Cerebellar cortex (tissue), 1 donor: ENCODE data around the gene PGAP6.
"Not testable (repeated sequence)": the region's sequence is repeated elsewhere in the genome, so short reads cannot be mapped to it uniquely, and the experiment has no call there.

Source experiments
- DNase-seq: peaks from one replicate; pipeline ENCODE4 v3.0.0-alpha.2; 2015; ENCODE audit warnings: low spot score

PGAP6 gene

DNA sequence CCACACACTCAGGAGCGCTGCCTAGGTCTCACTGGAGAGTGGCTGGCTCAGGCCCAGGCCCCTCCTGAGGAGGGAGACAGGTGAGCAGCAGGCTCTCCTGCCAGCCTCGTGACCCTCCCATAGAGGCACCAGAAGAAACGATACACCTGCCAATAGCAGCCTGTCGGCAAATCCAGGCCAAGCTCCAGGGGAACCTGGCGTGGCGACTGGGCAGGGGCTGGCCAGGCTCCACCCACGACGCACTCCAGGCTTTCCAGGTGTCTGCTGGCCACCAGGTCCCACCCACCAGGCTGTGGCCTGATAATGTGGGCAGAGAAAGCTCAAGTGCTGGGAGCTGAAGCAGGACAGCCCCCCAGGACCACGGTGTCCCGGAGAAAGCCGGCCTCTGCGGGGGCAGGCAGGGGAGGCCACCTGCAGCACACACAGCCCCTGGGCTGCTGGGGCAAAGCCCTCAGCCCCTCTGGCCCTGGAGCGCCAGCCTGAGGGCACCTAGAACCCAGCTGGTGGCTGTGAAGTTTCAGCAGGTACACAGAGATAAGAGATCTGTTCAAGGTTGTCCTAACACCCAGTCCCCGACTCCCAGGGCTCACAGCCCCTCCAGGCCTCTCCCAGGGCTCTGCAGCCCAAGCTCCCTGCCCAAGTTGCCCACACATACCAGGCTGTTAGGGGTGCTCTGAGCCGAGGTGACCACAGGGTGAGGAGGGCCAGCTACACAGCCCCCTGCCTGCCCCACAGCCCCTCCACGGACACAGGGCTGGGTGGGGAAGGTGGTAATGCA, 2.4 kb downstream of the PGAP6 start:
- peak; percentile 88 for DNase-seq

DNA sequence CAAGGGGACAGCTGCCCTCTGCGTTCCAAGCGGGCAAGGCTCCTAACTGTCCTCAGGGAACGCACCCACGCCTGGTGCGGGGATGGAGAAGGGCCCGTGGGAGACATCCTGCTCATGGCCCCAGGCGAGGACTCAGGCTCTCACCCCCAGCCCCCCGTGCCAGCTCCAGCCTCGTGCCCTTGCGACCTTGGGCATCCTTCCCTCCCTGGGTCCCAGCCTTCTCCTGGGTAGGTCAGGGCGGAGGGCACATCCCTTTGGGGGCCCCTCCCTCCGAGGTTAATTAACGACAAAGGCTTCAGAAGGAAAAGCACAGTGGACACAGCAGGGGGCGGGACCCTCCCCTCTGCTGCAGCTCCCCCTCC, 3.0 kb downstream of the PGAP6 start:
- no peak for DNase-seq

DNA sequence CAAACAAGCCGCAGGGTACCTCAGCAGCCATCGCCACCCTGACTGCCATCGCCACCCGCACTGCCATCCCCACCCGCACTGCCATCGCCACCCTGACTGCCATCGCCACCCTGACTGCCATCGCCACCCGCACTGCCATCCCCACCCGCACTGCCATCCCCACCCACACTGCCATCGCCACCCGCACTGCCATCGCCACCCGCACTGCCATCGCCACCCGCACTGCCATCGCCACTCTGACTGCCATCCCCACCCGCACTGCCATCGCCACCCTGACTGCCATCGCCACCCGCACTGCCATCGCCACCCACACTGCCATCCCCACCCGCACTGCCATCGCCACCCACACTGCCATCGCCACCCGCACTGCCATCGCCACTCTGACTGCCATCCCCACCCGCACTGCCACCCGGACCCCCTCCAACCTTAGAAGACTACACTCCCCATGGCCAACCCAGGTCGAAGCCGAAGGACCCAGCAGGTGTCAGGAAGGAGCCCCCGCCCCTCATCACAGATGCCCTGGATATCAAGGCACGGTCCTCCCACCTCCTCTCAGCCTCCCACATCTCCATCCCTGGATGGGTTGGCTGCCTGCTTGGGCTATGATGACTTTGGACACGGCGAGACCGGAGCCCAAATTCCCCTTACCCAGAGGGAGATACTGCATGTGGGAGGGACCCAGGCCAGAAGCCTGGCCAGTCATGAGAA, 3.5 kb downstream of the PGAP6 start:
- DNase-seq: not testable (repeated sequence)

DNA sequence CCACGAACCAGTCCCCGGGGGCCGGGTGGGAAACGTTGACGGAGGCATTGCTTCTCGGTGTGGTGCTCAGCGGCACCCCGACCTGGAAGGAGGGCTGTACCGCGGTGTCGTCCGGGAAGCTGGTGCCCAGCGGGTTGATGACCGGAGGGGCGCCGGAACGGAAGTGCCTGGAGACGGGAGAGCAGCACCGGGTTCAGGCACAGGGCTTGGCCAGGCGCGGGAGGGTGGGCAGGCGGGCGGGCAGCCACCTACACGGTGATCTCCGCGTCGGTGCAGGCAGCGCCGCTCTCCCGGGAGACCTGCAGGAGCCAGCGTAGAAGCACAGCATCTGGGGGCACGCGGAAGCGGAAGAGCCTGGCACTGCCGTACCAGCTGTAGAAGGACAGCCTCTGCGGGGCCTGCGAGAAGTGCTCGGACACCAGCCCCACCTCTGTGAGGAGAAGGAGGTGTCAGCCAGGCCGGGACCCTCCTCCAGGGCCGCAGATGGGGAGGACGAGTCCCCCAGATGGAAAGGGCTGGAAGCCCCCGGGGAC, 4.3 kb downstream of the PGAP6 start:
- no peak for DNase-seq

DNA sequence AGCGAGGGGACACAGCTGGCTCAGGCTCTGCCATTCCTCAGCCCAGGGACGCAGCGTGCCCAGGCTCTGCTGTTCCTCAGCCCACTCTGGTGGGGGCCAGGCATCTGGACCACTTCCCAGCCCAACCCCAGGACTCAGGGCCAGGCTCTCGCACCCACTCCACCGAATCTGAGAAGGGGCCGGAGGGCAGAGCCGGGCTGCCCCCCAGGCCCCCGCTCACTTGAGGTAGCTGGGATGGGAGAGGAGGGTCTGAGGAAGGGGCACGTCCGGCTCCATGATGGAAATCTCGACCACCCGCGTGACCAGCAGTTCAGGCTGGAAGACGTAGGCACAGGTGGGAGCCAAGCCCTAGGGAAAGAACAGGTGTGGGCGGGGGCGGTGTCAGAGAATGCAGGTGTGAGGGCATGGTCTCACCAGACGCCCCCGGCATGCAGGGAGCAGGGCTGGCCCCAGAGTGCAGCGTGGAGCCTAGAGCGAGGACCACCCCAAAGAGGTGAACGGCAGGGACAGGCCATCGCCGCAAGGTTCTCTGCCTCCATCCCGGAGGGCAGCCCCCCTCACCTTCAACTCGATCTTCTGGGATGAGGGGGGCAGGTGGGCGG, 4.9 kb downstream of the PGAP6 start:
- no peak for DNase-seq

DNA sequence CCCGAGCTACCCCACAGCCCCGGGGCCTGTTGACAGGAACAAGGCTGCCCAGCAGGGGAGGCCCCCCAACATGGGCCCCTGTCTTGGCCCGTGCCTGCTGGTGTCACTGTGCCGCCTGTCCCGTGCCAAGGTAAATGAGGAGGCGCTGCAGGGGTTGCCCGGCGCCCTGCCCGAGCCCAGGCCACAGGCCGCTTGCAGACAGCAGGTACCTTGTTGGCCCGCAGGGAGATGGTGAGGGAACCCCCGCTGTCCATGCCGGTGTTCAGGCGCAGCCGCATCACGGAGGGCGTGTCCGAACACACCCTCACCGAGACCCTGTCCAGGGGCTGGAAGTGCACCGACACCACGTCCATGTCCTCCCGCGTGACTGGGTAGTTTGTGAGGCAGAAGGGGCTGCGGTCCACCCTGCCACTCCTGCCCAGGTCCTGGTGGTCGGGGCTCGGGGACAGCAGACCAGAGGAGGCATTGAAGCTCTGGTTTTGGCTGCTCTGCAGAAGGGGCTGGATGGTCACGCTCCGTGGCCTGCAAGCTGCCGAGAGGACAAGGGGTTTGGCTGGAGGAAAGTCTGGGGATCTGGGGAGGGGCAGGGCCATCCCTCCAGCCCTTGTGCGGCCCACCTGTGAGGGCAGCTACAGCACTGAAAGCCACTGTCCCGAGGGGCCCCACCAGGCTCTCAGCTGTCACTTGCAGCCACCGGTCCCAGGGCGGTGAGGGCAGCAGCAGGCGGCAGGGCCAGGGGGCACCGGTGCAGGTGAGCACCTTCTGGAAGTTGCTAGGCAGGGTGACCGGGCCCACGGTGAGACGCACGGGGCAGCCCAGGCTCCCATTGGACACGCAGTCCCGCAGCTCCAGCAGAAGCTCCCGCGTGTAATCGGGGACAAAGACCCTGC, 5.6 kb downstream of the PGAP6 start:
- no peak for DNase-seq

DNA sequence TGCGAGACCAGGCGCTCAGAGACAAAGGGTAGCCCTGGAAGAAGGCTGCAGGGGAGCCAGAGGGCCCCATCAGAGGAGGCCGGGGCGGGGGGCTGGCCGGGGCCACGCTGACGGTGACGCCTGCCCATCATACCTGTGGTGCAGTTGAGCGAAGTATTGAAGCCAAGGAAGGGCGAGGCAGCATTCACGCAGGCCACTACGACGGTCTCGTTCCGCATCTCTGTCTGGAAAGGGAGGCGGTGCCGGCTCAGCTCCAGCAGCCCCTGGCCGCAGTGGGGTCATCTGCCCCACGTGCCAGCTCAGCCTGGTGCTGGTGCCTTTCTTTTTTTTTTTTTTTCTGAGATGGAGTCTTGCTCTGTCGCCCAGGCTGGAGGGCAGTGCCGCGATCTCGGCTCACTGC, 6.6 kb downstream of the PGAP6 start:
- no peak for DNase-seq

DNA sequence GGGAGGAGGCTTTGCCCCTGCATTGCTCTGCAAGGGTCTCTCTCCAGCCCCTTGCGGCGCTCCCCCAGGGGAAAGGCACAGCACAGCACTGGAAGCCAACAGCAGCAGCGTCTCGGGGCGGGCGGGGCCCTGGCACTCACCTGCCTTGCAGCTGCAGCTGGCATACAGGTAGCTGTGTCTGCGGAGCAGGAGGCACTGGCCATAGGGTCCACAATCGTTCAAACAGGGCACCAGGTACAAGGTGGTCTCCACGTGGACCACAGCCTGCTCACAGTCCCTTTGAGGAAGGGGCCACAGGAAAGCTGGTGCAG, 7.2 kb downstream of the PGAP6 start:
- DNase-seq: no peak

DNA sequence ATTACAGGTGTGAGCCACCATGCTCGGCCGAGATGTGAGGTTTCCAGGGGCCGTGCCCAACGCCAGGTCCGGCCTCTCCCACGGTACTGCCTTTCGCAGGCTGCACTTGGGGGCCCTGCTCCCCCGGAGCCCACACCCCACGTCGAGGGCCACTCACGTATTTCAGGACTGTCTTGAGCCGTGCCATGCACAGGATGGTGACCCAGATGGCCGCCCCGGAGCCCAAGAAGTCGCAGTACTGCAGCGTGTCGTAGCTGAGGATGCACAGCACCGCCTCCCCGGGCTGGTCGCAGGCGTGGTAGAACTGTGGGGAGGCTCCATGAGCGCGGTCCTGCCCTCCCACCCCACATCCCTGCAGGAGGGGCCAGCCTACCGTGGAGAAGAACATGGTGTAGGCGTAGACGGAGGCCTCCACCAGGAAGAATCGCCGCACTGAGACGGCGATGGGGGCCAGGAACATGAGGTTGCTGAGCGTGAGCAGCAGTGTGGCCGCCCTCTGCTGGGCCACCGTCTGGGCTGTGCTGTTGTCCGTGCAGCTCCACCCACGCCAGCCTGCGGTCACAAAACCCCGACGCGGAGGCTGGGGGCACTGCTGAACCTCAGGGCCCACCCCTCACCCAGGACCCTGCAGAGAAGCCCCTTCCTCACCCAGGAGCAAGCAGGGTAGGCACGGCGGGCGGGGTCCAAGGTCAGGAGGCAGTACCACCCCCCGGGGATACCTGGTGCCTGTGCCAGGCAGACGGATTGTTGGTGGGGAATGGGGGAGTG, 7.7 kb downstream of the PGAP6 start:
- no peak for DNase-seq

DNA sequence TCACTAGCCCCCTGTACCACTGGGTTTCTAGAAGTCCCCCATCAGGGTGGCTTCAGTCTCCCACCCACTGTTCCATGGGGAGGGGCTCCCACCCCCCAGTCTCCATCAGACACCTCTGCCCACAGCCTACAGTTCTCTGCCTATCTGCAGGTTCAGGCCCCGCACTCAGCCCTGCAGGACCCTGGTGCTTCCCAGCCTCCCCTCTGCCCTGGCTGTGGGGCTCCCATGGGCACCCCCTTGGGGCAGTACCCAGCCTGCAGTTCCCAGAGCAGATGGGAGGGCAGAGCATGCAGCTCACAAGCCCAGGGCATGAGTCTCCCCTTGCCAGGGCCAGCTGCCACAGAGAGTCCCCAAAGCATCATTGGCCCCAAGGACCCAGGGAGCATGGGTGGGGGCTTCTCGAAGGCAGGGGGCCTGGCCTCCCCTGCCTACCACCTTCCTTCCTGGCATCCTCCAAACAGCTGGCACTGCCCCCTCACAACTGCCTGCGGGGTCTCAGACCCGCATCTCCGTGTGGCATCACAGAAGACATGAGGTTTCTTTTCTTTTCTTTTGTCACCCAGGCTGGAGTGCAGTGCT, 8.7 kb downstream of the PGAP6 start:
- DNase-seq: no peak

DNA sequence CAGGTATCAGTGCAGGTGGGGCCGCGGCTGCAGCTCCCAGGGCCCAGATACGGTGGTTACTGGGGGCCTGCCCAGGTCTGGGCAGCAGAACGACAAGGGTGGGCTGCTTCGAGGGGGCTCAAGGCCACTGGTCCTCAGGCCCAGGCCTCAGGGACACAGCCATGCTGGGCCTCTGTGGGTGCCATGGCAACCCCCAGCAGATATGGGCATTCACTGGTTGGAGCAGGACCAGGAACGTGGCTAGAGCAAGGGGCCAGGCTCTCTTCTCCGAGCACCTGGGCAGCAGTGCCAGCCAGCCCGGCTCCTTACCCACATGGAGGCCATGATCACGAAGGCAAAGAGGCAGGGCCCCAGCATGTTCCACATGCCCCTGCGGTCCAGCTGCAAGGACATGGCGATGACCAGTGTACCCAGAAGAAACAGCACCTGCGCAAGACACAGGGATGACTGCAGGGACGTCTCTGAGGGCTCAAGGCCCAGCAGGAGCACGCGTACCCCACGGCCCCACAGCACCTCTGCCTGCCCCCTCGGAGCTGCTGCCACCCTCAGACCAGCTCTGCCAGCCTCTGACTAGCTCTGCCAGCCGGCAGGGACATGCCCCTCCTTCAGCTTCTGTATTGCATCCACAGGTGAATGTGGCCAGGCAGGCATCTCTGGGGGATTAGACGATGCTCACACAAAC, 9.3 kb downstream of the PGAP6 start:
- DNase-seq: no peak

DNA sequence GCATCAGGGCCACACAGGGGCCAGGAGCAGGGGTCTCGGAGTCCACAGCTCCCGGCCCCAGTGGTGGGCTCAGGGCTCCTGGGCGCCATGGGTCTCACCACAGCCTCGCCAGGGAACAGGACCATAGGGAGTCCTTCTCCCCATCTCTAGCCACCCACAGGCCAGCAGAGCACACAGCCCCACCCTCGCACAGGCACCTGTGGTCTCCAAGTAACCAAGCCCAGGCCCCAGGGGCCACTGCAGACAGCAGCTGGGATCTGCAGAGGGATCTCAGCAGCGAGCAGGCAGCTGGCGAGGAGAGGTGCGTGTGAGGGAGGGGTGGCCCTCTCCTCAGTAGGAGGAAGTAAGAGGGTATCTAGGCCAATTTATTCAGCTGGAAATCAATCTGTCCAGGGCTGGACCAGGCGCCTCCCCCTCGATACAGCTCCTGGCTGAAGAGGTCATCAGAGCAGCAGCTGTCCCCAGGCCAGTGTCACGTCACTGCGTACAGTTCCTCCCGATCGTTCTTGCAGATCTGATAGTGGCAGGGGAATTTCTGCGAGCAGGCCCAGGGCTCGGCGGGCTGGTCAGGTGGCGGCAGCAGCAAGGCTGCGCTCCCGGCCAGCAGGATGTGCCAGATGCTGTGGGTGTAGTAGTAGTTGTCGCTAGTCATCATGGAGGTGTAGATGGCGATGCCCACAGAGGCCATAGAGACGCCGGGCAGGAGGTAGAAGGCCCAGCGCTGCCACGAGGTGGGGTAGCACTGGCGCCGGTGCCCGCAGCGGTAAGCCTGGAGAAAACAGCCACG, 10.1 kb downstream of the PGAP6 start:
- DNase-seq: no peak

DNA sequence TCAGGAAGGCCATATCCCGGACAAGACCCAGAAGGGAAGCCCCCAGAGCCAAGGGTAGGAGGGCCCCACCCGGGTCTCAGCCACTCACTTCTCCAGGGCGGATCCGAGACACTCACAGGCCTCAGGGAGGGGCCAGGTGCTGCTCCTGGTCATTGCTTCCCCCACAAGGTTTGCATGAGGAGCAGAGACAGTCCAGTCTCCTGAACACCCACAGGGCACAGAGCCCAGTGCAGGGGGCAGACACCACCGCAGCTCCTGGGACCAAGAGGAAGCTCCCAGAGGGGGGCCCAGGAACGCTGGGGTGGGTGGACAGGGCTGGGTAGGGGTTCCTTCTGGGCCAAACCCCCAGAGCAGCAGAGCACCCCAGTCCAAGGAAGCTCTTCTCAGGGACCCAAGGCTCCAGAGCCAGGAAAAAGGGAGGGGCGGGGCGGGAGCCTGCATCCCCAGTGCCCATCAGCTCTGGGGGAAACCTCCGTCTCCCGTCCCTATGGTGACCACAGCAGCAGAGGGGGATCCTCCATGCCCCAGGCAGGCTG, 10.7 kb downstream of the PGAP6 start:
- no peak for DNase-seq

DNA sequence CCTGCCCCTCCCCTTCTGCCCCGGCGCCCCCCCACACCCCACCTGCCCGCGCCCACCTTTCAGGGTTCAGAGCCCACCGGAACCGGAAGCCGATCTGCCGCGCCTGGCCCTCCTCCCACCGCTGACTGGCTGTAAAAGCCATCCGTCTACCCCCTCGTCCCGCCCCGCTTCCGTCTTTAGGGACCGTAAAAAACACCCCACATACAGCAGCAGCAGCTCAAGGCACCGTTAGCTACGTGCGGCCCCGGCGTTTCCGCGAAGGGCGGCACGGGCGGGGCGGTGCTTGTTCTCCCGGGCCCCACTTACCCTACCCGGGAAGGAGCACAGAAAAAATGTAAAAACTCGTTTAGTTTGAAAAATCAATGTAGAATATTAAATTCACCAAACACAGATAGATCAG, 11.3 kb downstream of the PGAP6 start, which contains the start of gene MRPL28:
Gene MRPL28 (minus strand): TSS at position 96 of the 400 bp plus-strand sequence. CDS start 320 bp downstream, outside the sequence.
- peak; percentile 97 for DNase-seq

DNA sequence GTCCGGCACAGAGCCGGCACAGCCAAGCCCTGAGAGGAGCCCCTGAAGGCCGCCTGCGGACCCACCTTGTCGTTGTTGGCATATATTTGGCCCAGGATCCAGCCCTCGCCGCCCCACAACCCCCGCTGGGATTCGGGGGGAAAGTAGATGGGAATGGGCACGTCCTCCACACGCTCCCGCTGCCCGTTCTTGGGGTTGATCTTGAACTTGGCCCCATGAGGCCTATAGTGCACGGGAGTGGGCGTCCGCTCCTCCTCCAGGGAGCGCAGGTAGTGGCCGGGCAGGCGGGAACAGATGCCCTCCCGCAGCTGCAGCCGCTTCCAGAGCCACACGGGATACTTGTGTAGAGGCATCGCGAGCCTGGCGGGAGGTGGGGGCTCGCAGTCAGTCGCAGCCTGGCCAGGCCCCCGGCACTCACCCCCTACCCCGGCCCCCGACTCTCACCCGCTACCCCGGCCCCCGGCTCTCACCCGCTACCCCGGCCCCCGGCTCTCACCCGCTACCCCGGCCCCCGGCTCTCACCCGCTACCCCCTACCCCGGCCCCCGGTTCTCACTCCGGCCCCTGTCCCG, 11.8 kb downstream of the PGAP6 start:
- DNase-seq: no peak

DNA sequence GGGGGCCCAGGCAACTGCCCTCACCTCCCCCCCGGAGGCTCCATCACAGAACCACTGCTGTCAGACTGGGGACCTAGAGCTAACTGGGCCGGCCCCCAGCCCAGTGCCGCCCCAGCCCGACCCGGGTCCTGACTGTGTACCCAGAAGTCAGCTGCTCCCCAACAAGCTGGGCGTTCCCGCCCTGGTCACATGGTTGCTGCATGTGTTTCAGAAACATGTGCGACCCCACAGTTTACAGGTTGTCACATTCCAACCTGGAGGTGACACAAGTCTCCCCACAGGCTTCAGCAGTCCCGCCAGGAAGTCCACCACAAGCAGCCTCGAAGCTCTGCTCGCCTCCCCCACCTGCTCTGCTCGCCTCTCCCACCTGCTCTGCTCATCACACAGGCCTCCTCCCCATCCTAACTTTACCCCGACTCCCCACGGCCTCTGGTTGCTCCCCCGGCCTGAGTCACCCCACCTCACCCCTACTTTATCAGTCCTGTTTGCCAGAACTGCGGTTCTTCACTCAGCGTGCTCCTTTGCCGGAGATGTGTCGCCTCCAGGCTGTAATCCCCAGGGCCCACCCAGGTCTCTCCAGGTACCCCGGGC, 12.4 kb downstream of the PGAP6 start:
- DNase-seq: no peak

DNA sequence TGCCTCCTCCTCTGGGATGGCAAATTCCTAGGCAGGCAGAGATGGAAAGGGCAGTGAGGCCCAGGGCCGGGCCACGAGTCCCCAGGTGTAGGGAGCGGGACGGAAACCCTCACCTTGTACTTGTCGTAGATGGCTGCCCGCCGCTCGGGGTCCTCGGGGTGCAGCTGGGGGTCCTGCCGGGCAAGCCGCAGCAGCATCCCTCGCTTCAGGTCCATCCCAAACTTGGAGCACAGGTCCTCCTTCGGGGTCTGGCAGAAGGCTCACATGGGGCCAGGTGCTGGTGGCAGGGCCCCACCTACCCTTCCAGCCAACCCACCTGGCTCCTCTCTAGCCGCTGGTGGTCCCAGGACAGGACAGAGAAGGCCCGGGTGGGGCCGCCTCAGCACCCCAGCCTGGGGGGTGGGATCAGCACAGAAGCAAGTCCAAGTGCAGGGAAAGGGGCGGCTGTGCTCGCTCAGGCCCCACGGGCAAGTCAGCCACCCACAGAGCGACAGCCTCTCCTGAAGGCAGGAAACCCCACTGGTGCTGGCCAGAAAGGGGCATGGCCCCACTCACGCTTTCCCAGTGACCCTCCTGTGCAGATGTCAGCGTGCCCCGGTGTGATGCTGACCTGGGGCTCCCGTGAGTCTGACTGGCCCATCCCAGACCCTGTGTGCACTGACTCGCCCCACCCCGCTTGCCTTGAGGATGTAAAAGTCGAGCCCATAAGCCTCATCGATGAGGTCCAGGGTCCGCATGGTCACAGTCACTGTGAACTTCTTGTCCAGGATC, 13.2 kb downstream of the PGAP6 start:
- no peak for DNase-seq
